IPS DF 19.7 (cell line): ENCODE data around the gene NUP42.

ENCODE experiments used
- DNase-seq: peaks from one replicate; pipeline ENCODE4 v3.0.0-alpha.2; 2013; ENCODE audit warnings: low read depth, low spot score

NUP42 gene

GRCh38 chr7:23234569-23235296 is 52.9 kb downstream of the NUP42 start:
- no peak for DNase-seq

GRCh38 chr7:23235813-23236221 is 54.0 kb downstream of the NUP42 start:
- no peak for DNase-seq

GRCh38 chr7:23237000-23237399 is 55.2 kb downstream of the NUP42 start:
- DNase-seq = no peak

- no peak for DNase-seq
Observed at GRCh38 chr7:23238983-23239652, 57.3 kb downstream of the NUP42 start.

- no peak for DNase-seq
Observed at GRCh38 chr7:23239698-23240097, 57.9 kb downstream of the NUP42 start.

- DNase-seq = no peak
Observed at GRCh38 chr7:23242321-23242720, 60.5 kb downstream of the NUP42 start.

- DNase-seq = no peak
Observed at GRCh38 chr7:23242935-23243334, 61.1 kb downstream of the NUP42 start.

GRCh38 chr7:23246555-23246954 is 64.7 kb downstream of the NUP42 start, which contains the start of gene GPNMB:
Gene GPNMB, plus strand, starts transcription at chr7:23246775. Its CDS starts 83 bp downstream, at chr7:23246858.
- DNase-seq = no peak

- DNase-seq = no peak
Observed at GRCh38 chr7:23247046-23247602, 65.3 kb downstream of the NUP42 start.

- no peak for DNase-seq
Observed at GRCh38 chr7:23247603-23248335, 65.9 kb downstream of the NUP42 start.

- no peak for DNase-seq
Observed at GRCh38 chr7:23249486-23249885, 67.6 kb downstream of the NUP42 start.
